NT2/D1 (cell line): ENCODE measurements around the gene TGFBI.

Source experiments
- DNase-seq: peaks from one replicate; pipeline ENCODE4 v3.0.0-alpha.2; 2011; ENCODE audit warnings: low read depth, low spot score
- H3K27me3 ChIP-seq: 2 replicates; pipeline ENCODE4 v1.6.0; 2011; ENCODE audit warnings: mild to moderate bottlenecking; ENCODE audit not compliant: insufficient read length, insufficient read depth
- H3K36me3 ChIP-seq: 2 replicates; pipeline ENCODE4 v1.6.1; 2011; ENCODE audit warnings: mild to moderate bottlenecking, low read length, mixed read lengths; ENCODE audit not compliant: insufficient read depth, insufficient read length
- H3K4me1 ChIP-seq: 2 replicates; pipeline ENCODE4 v1.5.1; 2011; ENCODE audit not compliant: insufficient read depth, insufficient read length
- H3K4me3 ChIP-seq: 2 replicates; pipeline ENCODE4 v1.5.1; 2011; ENCODE audit warnings: low read depth; ENCODE audit not compliant: insufficient read length
- H3K9ac ChIP-seq: 2 replicates; pipeline ENCODE4 v1.6.0; 2011; ENCODE audit warnings: low read depth; ENCODE audit not compliant: insufficient read length
- H3K9me3 ChIP-seq: 2 replicates; pipeline ENCODE4 v1.5.1; 2011; ENCODE audit warnings: mild to moderate bottlenecking, low read length; ENCODE audit not compliant: insufficient read depth
- SUZ12 ChIP-seq: IDR thresholded peaks from 2 replicates; pipeline ENCODE4 v1.6.1; 2011; ENCODE audit not compliant: insufficient read length, insufficient read depth; ENCODE audit errors: extremely low read depth
- YY1 ChIP-seq: IDR thresholded peaks from 2 replicates; pipeline ENCODE4 v1.6.1; 2011; ENCODE audit not compliant: insufficient read length, insufficient read depth
- ZNF274 ChIP-seq: IDR thresholded peaks from 2 replicates; pipeline ENCODE4 v1.6.1; 2011; ENCODE audit warnings: mild to moderate bottlenecking, low read depth, low read length

Gene TGFBI

GRCh38 chr5:136109453-136110135 is 80.8 kb downstream of the TGFBI start:
- DNase-seq: no peak
- H3K9me3 ChIP-seq: no peaks in the 10 kb centered on the region
- H3K36me3 ChIP-seq: no peaks in the 10 kb centered on the region
- H3K4me1 ChIP-seq: no peaks in the 10 kb centered on the region
- no peak overlapping the region for H3K4me3 ChIP-seq
- no peak for TF ChIP-seq SUZ12
- no peak for TF ChIP-seq ZNF274
- TF ChIP-seq YY1: no peak
- no peaks in the 10 kb centered on the region for H3K27me3 ChIP-seq
- H3K9ac ChIP-seq: no peak overlapping the region
